ENCODE results near the gene MLIP. TPM values are rescaled to one million over a fixed set of nuclear protein-coding genes. Genes with fewer than 3 reads are reported as not detected.

MLIP gene
- total RNA-seq, 4 donors from 2014 or later = 8.8 to 32.1 (median 15.3) TPM; not detected in 1

GRCh38 chr6:54106727-54107126, 4.5 kb upstream of the MLIP start:
- no peaks in the 10 kb centered on the region for H3K27me3 ChIP-seq
- no peak for TF ChIP-seq CTCF (IDR thresholded peaks at IDR 0.05)
- no peak overlapping the region for H3K4me3 ChIP-seq
- H3K36me3 ChIP-seq = no peaks in the 10 kb centered on the region
- H3K4me1 ChIP-seq = no peaks in the 10 kb centered on the region
- DNase-seq = no peak
- H3K9me3 ChIP-seq = no peaks in the 10 kb centered on the region
- H3K27ac ChIP-seq = no peak overlapping the region

- no peak for TF ChIP-seq POLR2A (IDR thresholded peaks at IDR 0.05)
- no peak for TF ChIP-seq CTCF (IDR thresholded peaks at IDR 0.05)
- Histone ChIP-seq H3K4me1 (no peaks in the 10 kb centered on the region), H3K9me3 (no peaks in the 10 kb centered on the region), H3K4me3 (no peak overlapping the region), H3K27me3 (no peaks in the 10 kb centered on the region), H3K27ac (no peak overlapping the region), H3K36me3 (no peaks in the 10 kb centered on the region)
- no peak for DNase-seq
Observed at GRCh38 chr6:54107470-54108090, 3.7 kb upstream of the MLIP start.

DNA sequence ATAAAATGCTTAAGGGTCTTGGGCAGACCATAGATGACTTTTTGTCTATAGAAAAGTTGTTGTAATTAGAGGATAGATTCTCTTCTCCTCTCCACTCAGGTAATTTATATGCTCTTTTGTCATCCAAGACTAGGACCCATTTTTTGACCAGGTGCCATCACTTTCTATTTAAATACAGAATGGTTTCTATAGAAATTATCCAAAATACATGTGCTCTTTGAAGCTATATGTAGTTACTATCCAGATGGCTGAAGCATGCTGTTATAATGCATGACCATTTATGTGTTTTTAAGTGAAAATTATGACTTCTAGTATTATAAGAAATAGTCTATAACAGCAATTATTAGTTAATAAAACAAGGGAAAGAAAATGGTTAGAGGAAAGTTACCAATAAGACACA, 3.0 kb upstream of the MLIP start:
- Histone ChIP-seq H3K27ac (no peak overlapping the region), H3K36me3 (no peaks in the 10 kb centered on the region), H3K4me1 (no peaks in the 10 kb centered on the region), H3K27me3 (no peaks in the 10 kb centered on the region), H3K9me3 (no peaks in the 10 kb centered on the region), H3K4me3 (no peak overlapping the region)
- DNase-seq = no peak
- no peak for TF ChIP-seq CTCF (IDR thresholded peaks at IDR 0.05)
- no peak for TF ChIP-seq POLR2A (IDR thresholded peaks at IDR 0.05)

GRCh38 chr6:54109586-54109985, 1.7 kb upstream of the MLIP start:
- no peak for TF ChIP-seq CTCF (IDR thresholded peaks at IDR 0.05)
- no peak for TF ChIP-seq POLR2A (IDR thresholded peaks at IDR 0.05)
- DNase-seq = no peak
- Histone ChIP-seq H3K36me3 (no peaks in the 10 kb centered on the region), H3K4me1 (no peaks in the 10 kb centered on the region), H3K27me3 (no peaks in the 10 kb centered on the region), H3K4me3 (no peak overlapping the region), H3K9me3 (no peaks in the 10 kb centered on the region), H3K27ac (no peak overlapping the region)

DNA sequence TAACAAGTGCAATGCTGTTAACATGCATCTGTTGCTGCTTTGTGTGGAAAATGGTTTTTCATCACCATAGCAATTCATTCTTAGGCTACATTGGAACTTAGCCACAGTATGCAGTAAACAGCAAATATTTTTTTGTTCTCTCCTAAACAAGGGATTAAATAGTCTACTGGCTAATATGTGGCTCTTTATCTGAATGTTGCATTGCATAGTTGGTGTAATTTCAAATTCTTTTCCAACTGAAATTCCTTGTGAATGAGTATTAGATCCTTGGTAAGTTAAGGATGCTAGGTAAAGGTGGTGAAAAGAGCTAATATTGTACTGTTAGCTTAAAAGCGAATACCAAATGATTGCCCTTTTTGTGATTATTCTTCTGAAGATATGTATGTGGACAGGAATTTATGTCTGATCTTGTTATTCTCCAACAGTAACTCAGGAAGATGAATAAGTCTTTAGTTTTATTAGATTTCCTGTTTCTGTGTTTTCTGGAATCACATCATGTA, 958 bp downstream of the MLIP start:
- H3K27ac ChIP-seq = no peak overlapping the region
- no peaks in the 10 kb centered on the region for H3K4me1 ChIP-seq

More for the DNA sequence above, 958 bp downstream of the MLIP start:
- H3K4me3 ChIP-seq = no peak overlapping the region
- no peaks in the 10 kb centered on the region for H3K9me3 ChIP-seq
- TF ChIP-seq CTCF (IDR thresholded peaks at IDR 0.05) (no peak), POLR2A (IDR thresholded peaks at IDR 0.05) (no peak)
- no peaks in the 10 kb centered on the region for H3K36me3 ChIP-seq
- no peaks in the 10 kb centered on the region for H3K27me3 ChIP-seq
- DNase-seq = no peak

All from Peyer's patch (tissue), 4 donors.